ENCODE results near the gene SURF4. TPM values are rescaled to one million over a fixed set of nuclear protein-coding genes. Genes with fewer than 3 reads are reported as not detected.

The SURF4 gene
- total and polyA plus RNA-seq, 5 experiments from 2014 or later = 68.7 to 146 (median 107) TPM

DNA sequence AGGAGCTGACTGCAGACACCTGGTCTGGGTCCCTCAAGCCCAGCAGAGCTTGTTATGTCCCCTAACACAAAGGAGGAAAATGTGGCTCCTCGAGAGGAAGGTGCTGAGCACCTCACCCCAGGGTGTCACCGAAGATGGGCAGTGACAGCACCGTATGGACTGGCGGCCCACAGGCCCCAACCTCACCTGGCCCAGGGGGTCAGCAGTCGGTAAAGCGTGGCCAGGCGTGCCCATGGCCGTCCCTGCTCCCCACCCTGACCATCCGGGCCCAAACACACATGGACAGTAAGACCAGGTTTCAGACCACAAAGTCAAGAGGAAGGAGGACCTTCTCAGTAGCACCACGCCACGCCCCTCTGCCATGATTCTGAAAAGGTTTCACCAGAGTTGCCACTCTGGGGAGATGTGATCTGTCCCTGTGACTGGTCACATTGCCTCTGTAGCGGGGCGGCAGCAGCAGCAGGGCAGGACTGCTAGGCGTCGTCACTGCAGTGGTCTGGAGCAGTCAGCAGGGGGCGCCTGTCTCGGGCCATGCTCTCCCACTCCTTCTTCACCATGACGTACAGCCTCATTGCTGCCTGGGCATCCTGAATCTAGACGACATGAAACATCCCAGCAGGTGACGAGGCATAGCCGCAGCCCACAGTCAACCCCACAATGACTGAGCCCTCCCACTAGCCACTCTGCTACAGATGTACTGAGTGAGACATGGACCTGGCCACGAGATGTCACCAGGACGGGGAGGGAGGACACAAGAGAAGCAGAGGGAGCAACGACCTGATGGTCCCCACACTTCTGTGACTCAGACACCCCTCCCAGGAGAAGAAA is 30.8 kb upstream of the SURF4 start:
- ATAC-seq = peak; percentile 90 to 94
- peak; percentile 59 to 84 (median 75) for DNase-seq
- Mint-ChIP-seq H3K27me3 (no peaks in the 10 kb centered on the region), H3K27ac (peak overlapping the region in 8 of 10 donors; percentile 57 to 84 (median 76)), H3K4me1 (peaks cover 6 to 10% (median 10%) of the 10 kb centered on the region in 4 donors), H3K9me3 (no peaks in the 10 kb centered on the region), H3K4me3 (no peak overlapping the region), H3K36me3 (peaks cover 0 to 65% (median 17%) of the 10 kb centered on the region in 3 donors)
- POLR2A ChIA-PET = no interaction called here

DNA sequence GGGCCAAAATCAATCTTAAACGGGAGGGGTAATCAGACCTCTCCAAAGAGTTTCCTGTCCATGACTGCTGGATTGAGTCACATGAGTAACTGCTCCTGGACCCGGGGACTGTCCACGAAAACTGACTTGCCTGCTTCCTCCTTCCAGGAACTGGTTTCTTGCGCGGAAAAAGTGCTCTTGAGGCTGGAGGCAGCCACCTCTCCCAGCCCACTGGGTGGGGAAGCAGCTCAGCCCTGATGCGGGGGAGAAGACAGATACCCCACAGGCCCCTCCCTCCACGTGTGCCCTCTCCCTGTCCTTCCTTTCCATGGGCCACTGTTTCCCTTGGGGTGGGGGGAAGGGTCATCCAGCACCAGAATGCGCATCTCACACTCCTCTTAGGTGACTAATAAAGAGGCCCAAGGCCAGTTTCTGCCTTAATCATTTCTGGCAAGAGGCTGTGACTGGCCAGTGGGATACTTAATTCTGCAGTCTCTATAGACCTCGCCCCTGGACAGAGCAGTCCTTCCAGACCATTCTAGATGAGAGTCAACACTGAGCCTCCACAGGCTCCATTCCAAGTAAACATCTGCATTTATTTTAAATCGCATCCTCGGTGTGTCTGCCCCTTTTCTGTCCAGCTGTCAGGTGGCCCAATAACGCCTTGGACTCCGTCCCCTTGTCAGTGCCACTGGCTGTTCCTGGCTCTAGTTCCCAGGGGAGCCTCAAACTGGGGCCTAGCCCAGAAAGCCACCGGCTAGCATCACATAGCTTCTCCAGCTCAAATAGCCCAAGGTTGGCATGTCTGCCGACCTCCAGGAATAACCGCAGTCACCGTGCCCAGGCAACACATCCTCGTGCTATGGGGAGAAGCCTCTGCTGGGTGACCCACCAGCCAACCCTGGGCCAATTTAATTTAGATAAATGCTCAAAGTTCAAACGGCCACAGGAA is 29.9 kb upstream of the SURF4 start:
- Mint-ChIP-seq H3K27ac (no peak overlapping the region), H3K9me3 (no peaks in the 10 kb centered on the region), H3K4me1 (peaks cover 6 to 10% (median 10%) of the 10 kb centered on the region in 4 donors), H3K27me3 (no peaks in the 10 kb centered on the region), H3K36me3 (peaks cover 0 to 57% (median 15%) of the 10 kb centered on the region in 3 donors), H3K4me3 (no peak overlapping the region)
- DNase-seq = no peak
- POLR2A ChIA-PET = no interaction called here
- ATAC-seq = no peak

DNA sequence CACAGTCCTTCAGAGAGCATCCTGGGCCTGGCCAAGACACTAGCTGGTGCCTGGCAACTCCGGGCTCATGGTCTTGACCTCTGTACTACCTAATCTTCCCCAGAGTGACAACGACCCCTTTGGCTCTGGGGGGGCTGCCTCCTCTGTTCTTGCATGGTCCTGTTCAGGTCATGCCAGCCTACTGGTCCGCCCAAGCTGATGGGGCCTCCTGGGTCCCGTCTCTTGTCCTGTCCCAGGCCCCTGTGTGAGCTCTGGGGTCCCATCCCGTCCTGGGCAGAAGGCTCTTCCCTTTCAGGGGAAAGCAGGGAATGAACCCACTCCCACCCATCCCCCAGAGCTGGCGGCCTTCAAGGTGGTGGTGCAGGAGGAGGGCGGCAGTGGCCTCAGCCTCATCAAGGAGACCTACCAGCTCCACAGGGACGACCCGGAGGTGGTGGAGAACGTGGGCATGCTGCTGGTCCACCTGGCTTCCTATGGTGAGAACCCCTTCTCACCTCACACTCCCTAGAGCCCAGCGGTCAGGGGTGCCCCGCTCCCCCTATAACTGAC is 28.7 kb upstream of the SURF4 start:
- ATAC-seq = no peak
- Mint-ChIP-seq H3K36me3 (peaks cover 0 to 45% (median 11%) of the 10 kb centered on the region in 3 donors), H3K27ac (peak overlapping the region in 2 of 10 donors; percentile 75 to 83), H3K4me1 (peaks cover 6 to 10% (median 8%) of the 10 kb centered on the region in 4 donors), H3K9me3 (no peaks in the 10 kb centered on the region), H3K27me3 (no peaks in the 10 kb centered on the region), H3K4me3 (no peak overlapping the region)
- POLR2A ChIA-PET = interaction anchor here (1.2 kb wide), 1 partner anchor 9 kb away, joined by 4 read pairs; no protein-coding TSS in a partner anchor
- no peak for DNase-seq

DNA sequence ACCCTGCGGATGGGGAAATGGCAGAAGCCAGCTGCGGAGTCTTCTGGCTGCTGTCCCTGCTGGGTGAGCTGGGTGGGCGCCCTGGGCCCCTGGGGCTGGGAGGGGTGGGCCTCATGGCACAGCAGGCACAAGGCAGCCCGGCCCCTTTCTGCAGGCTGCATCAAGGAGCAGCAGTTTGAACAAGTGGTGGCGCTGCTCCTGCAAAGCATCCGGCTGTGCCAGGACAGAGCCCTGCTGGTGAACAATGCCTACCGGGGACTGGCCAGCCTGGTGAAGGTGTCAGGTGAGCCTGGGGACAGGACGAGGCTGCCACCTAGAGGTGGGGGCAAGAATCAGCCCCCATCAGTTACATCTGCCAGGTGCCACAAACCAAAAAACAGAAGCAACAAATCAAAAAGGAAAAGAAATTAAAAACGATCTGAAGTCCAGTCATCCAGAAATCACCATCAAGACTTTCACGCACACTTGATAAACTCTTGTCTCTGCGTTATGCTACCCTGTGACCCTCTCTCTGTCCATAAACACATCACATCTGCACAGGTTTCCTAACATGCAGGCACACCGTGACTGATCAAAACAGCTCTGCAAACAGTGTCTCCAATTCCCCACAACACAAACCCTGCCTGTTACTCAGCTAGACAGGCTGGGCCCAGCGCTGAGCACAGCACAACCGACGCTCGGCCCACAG is 28.1 kb upstream of the SURF4 start:
- H3K36me3 Mint-ChIP-seq = peaks cover 0 to 39% (median 10%) of the 10 kb centered on the region in 3 donors
- peaks cover 6 to 10% (median 8%) of the 10 kb centered on the region in 4 donors for H3K4me1 Mint-ChIP-seq
- H3K27me3 Mint-ChIP-seq = no peaks in the 10 kb centered on the region
- POLR2A ChIA-PET = interaction anchor here (1.1 to 1.4 kb wide), 3 partner anchors 9 to 218 kb away, joined by 3 to 4 read pairs (median 3); no protein-coding TSS in a partner anchor
- H3K27ac Mint-ChIP-seq = peak overlapping the region in 3 of 10 donors; percentile 62 to 83 (median 75)
- no peaks in the 10 kb centered on the region for H3K9me3 Mint-ChIP-seq
- H3K4me3 Mint-ChIP-seq = no peak overlapping the region
- DNase-seq (peak; percentile 45 to 80 (median 56)), ATAC-seq (peak; percentile 72 to 73)

DNA sequence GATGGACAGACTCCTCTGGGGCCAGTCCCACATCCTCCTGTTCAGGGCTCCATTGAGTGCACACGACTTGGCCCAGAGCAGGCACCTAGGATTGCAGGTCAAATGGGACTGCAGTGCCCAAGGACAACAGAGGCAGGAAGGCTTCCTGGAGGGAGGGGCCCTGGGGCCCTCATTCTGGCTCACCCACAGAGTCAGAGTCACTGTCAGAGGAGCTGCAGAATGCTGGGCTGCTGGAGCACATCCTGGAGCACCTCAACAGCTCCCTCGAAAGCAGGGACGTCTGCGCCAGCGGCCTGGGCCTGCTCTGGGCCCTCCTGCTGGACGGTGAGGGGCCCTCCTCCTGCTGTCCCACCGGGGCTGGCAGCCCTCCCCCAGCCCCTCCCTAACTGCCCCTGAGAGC is 26.8 kb upstream of the SURF4 start:
- DNase-seq = no peak
- no peak for ATAC-seq

DNA sequence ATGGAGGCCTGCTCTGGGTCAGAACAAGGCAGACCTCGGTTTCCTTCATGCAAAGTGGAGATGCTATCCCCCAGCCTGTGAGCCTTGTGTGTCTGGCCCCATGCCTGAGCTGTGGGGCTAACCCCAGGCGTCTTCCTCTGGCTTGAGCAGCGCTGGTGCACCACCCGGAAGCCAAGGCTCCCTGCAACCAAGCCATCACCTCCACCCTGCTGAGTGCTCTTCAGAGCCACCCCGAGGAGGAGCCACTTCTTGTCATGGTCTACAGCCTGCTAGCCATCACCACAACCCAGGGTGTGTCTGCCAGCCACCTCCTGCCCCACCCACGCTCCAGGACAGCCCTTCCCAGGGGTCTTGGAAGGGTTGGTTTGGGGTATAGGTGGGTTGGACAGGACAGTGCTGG is 25.7 kb upstream of the SURF4 start:
- ATAC-seq (no peak), DNase-seq (no peak)
- peaks cover 0 to 20% (median 0%) of the 10 kb centered on the region in 3 donors for H3K36me3 Mint-ChIP-seq
- H3K4me1 Mint-ChIP-seq = peaks cover 0 to 6% (median 4%) of the 10 kb centered on the region in 4 donors
- no peak overlapping the region for H3K4me3 Mint-ChIP-seq
- H3K27me3 Mint-ChIP-seq = no peaks in the 10 kb centered on the region
- POLR2A ChIA-PET = interaction anchor here (1.2 kb wide), 1 partner anchor 16 kb away, joined by 3 read pairs; the partner anchor contains the start of gene REXO4
- no peaks in the 10 kb centered on the region for H3K9me3 Mint-ChIP-seq
- H3K27ac Mint-ChIP-seq = peak overlapping the region in 1 of 10 donors; percentile 56

More for the DNA sequence above, 26.8 kb upstream of the SURF4 start:
- H3K36me3 Mint-ChIP-seq = peaks cover 0 to 30% (median 8%) of the 10 kb centered on the region in 3 donors
- no peak overlapping the region for H3K27ac Mint-ChIP-seq
- no peaks in the 10 kb centered on the region for H3K9me3 Mint-ChIP-seq
- POLR2A ChIA-PET = interaction anchor here (0.5 to 1.4 kb wide), 6 partner anchors 11 to 217 kb away, joined by 3 to 4 read pairs (median 3); partner anchors contain the start of genes MED22, REXO4 and RPL7A
- no peaks in the 10 kb centered on the region for H3K27me3 Mint-ChIP-seq
- H3K4me1 Mint-ChIP-seq = peaks cover 6 to 10% (median 8%) of the 10 kb centered on the region in 4 donors
- no peak overlapping the region for H3K4me3 Mint-ChIP-seq

DNA sequence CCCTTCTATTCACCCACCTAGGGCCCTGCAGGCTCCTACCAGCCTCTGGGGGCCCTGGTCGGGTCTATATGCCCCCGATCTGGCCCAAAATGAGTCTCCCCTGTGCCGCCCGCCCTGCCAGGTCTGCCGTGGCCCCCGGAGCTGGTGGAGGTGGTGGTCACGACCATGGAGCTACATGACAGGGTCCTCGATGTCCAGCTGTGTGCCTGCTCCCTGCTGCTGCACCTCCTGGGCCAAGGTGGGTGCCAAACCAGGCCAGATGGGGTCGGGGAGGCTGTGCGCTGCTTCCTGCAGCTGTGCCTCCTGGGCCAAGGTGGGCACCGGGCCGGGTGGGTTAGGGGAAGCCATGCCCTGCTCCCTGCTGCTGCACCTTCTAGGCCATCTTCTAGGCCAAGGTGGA is 24.4 kb upstream of the SURF4 start:
- Mint-ChIP-seq H3K9me3 (no peaks in the 10 kb centered on the region), H3K4me1 (peaks cover 0 to 6% (median 4%) of the 10 kb centered on the region in 4 donors), H3K27me3 (no peaks in the 10 kb centered on the region), H3K36me3 (peaks cover 0 to 7% (median 0%) of the 10 kb centered on the region in 3 donors), H3K4me3 (no peak overlapping the region), H3K27ac (peak overlapping the region in 1 of 10 donors; percentile 53)
- ATAC-seq (no peak), DNase-seq (no peak)
- POLR2A ChIA-PET = interaction anchor here (0.6 kb wide), 1 partner anchor 8 kb away, joined by 3 read pairs; no protein-coding TSS in a partner anchor

DNA sequence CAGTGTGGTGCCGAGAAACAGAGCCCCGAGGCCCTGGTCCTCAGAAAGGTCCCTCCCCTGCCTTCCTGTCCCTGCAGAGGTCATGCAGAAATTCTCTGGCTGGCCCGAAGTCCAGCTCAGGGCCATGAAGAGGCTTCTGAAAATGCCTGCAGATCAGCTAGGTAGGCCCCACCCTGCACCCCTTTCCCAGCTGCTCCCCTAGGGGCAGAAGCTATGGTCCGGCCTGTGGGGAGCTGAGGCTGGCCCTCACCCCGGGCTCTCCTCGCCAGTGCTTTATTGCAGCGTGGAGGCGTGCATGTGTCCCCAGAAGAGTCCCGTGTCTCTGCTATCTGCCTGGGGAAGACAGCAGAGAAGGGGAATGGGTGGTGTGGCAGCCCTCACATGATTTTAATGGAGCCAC is 22.0 kb upstream of the SURF4 start:
- H3K9me3 Mint-ChIP-seq = no peaks in the 10 kb centered on the region
- H3K4me3 Mint-ChIP-seq = no peak overlapping the region
- peaks cover 0 to 2% (median 0%) of the 10 kb centered on the region in 4 donors for H3K4me1 Mint-ChIP-seq
- POLR2A ChIA-PET = no interaction called here
- no peak for DNase-seq
- no peak for ATAC-seq
- H3K36me3 Mint-ChIP-seq = peaks cover 0 to 2% (median 0%) of the 10 kb centered on the region in 3 donors
- H3K27ac Mint-ChIP-seq = peak overlapping the region in 1 of 10 donors; percentile 74
- no peaks in the 10 kb centered on the region for H3K27me3 Mint-ChIP-seq

DNA sequence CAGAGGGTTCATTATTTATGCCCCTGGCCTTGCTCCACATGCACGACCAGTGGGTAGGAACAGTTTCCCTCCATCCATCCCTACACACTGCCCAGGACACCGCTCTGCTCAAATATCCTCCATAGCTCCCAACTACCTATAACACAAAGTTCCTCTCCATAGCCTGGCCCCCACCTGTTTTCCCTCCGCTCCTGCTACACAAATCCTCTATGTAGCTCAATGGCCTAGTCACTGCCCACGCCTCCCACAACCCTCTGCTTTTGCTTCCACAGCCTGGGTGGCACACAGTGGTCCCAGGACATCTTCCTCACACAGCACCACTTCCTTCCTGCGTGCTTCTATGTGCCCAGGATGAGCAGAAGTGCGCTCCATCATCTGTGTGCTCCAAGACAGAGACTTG is 21.5 kb upstream of the SURF4 start:
- H3K4me1 Mint-ChIP-seq = peaks cover 0 to 2% (median 0%) of the 10 kb centered on the region in 4 donors
- H3K9me3 Mint-ChIP-seq = no peaks in the 10 kb centered on the region
- POLR2A ChIA-PET = no interaction called here
- no peak for ATAC-seq
- H3K27ac Mint-ChIP-seq = peak overlapping the region in 4 of 10 donors; percentile 49 to 94 (median 72)
- DNase-seq = no peak
- no peak overlapping the region for H3K4me3 Mint-ChIP-seq
- no peaks in the 10 kb centered on the region for H3K27me3 Mint-ChIP-seq
- H3K36me3 Mint-ChIP-seq = peaks cover 0 to 2% (median 0%) of the 10 kb centered on the region in 3 donors

DNA sequence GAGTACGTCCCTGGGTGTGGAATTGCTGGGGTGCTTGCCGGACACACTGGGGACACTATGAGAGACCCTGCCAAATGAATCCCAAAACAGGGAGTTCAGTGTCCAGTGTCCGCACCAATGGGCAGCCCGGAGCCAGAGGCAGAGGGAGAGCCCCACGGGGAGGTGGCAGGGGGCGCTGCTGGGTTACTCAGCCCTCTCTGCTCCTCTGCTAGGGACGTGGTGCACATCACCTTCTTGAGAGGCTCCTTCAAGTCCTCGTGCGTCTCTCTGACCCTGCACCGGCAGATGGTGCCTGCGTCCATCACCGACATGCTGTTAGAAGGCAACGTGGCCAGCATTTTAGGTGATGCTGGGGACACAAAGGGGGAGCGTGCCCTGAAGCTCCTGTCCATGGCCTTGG is 21.1 kb upstream of the SURF4 start:
- ATAC-seq (no peak), DNase-seq (no peak)
- Mint-ChIP-seq H3K27me3 (no peaks in the 10 kb centered on the region), H3K4me3 (no peak overlapping the region), H3K36me3 (peaks cover 0 to under 1% (median 0%) of the 10 kb centered on the region in 3 donors), H3K27ac (peak overlapping the region in 3 of 10 donors; percentile 49 to 74 (median 69)), H3K9me3 (no peaks in the 10 kb centered on the region), H3K4me1 (peaks cover 0 to 2% (median 0%) of the 10 kb centered on the region in 4 donors)
- POLR2A ChIA-PET = no interaction called here

DNA sequence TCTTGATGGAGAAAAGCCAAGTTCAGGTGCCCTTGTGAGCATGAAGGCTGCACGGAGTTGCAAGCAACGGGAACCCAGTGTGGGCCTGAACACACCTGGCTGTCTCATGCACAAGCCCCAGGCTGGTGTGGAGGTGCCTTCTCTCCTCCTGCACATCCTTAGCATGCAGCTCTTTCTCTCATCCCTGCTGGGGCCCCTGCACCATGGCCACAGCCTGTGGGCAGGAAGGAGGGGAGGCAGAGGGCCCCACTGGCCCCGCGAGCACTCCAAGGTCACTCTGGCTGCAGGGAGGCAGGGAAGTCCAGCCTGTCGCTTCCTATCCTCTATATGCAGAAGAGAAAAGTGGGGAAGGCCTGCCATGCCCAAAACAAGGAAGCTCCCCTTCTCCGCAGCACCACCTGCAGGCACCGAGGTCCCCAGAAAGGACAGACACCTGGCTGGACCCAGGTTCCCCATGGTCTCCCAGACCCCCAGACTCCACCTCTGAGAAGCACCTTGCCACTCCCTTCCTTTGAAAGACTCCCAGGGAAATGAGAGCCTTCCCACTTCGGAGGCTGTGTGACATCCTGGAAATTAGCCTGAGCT is 18.9 kb upstream of the SURF4 start:
- Mint-ChIP-seq H3K4me1 (peaks cover 0 to 2% (median 0%) of the 10 kb centered on the region in 4 donors), H3K4me3 (no peak overlapping the region), H3K27ac (peak overlapping the region in 1 of 10 donors; percentile 37), H3K27me3 (peaks cover 0 to 11% (median 0%) of the 10 kb centered on the region in 5 donors), H3K36me3 (no peaks in the 10 kb centered on the region), H3K9me3 (no peaks in the 10 kb centered on the region)
- no peak for DNase-seq
- ATAC-seq = no peak
- POLR2A ChIA-PET = interaction anchor here (1.5 kb wide), 1 partner anchor 9 kb away, joined by 4 read pairs; no protein-coding TSS in a partner anchor
